Upper lobe of right lung (tissue), 1 donor: ENCODE results near the gene ZNRF2. TPM values are rescaled to one million over a fixed set of nuclear protein-coding genes. Genes with fewer than 3 reads are reported as not detected.
"Not testable (repeated sequence)": the region's sequence is repeated elsewhere in the genome, so short reads cannot be mapped to it uniquely, and the experiment has no call there.

Experiments
- ATAC-seq: fragments of 200-7000 bp; cut with Tn5 transposase; one replicate; pipeline ENCODE4 v1.9.1; 2020; ENCODE audit warnings: mild to moderate bottlenecking, moderate library complexity
- DNase-seq: peaks from one replicate; pipeline ENCODE4 v3.0.0-alpha.2; 2020
- H3K27ac ChIP-seq: fragments of 200-600 bp; one replicate; pipeline ENCODE4 v1.8.0; 2022
- H3K27me3 ChIP-seq: fragments of 200-600 bp; one replicate; pipeline ENCODE4 v1.8.0; 2022; ENCODE audit warnings: mild to moderate bottlenecking
- H3K36me3 ChIP-seq: fragments of 200-600 bp; one replicate; pipeline ENCODE4 v1.8.0; 2022
- H3K4me1 ChIP-seq: fragments of 200-600 bp; one replicate; pipeline ENCODE4 v1.8.0; 2022
- H3K4me3 ChIP-seq: fragments of 200-600 bp; one replicate; pipeline ENCODE4 v1.8.0; 2022; ENCODE audit warnings: mild to moderate bottlenecking
- H3K9me3 ChIP-seq: fragments of 200-600 bp; one replicate; pipeline ENCODE4 v1.8.0; 2022
- CTCF ChIP-seq: fragments of 200-600 bp; IDR thresholded peaks from one replicate; pipeline ENCODE4 v1.8.0; 2022; ENCODE audit warnings: antibody characterized with exemption
- intact Hi-C: fragments of 100-400 bp; cut with DNase I; formaldehyde crosslinking; loops from one replicate; pipeline ENCODE4 v1.11.0; 2022
- total RNA-seq: library from RNA; stranded (reverse); fragmentation: NEBNext Ultra II Directional; extraction: Animal tissue kit (Norgen Biotek cat#: 25700); gene quantifications from one replicate; pipeline ENCODE4 v1.2.1, GENCODE V29; 2021
- donor health status: DM: no; HTN: yes; CAD: no; lungs with severe emphysema.

Gene ZNRF2
- total RNA-seq, 1 donor from 2014 or later, result 24.6 TPM

- H3K27ac ChIP-seq, result no peak overlapping the region
- intact Hi-C loops, result no loop called here
- no peaks in the 10 kb centered on the region for H3K27me3 ChIP-seq
- no peak overlapping the region for H3K4me3 ChIP-seq
- peaks cover 5% of the 10 kb centered on the region for H3K36me3 ChIP-seq
- no peaks in the 10 kb centered on the region for H3K9me3 ChIP-seq
- no peak for TF ChIP-seq CTCF
- DNase-seq (no peak), ATAC-seq (no peak)
- H3K4me1 ChIP-seq, result no peaks in the 10 kb centered on the region
Observed at GRCh38 chr7:30371321-30371720, 86.9 kb downstream of the ZNRF2 start.

- Histone ChIP-seq H3K4me1 (no peaks in the 10 kb centered on the region), H3K4me3 (no peak overlapping the region), H3K27me3 (no peaks in the 10 kb centered on the region), H3K27ac (no peak overlapping the region), H3K36me3 (no peaks in the 10 kb centered on the region), H3K9me3 (no peaks in the 10 kb centered on the region)
- TF ChIP-seq CTCF, result no peak
- intact Hi-C loops, result no loop called here
- DNase-seq (no peak), ATAC-seq (peak; percentile 43)
Observed at GRCh38 chr7:30378275-30378674, 93.9 kb downstream of the ZNRF2 start.

- Histone ChIP-seq H3K9me3 (no peaks in the 10 kb centered on the region), H3K4me3 (no peak overlapping the region), H3K27me3 (no peaks in the 10 kb centered on the region), H3K4me1 (no peaks in the 10 kb centered on the region), H3K27ac (no peak overlapping the region), H3K36me3 (no peaks in the 10 kb centered on the region)
- no peak for ATAC-seq
- intact Hi-C loops, result no loop called here
- no peak for DNase-seq
- TF ChIP-seq CTCF, result no peak
Observed at GRCh38 chr7:30379131-30379530, 94.7 kb downstream of the ZNRF2 start.

- H3K36me3 ChIP-seq, result no peaks in the 10 kb centered on the region
- TF ChIP-seq CTCF, result no peak
- no peak for ATAC-seq
Observed at GRCh38 chr7:30379741-30380140, 95.3 kb downstream of the ZNRF2 start.

GRCh38 chr7:30380294-30380693 lies 95.9 kb downstream of the ZNRF2 start:
- TF ChIP-seq CTCF, result no peak
- DNase-seq, result no peak
- H3K27ac ChIP-seq, result no peak overlapping the region
- no peaks in the 10 kb centered on the region for H3K36me3 ChIP-seq
- no peaks in the 10 kb centered on the region for H3K9me3 ChIP-seq
- H3K4me1 ChIP-seq, result no peaks in the 10 kb centered on the region
- intact Hi-C loops, result no loop called here
- ATAC-seq, result no peak
- no peaks in the 10 kb centered on the region for H3K27me3 ChIP-seq
- no peak overlapping the region for H3K4me3 ChIP-seq

More at GRCh38 chr7:30379741-30380140, 95.3 kb downstream of the ZNRF2 start:
- no peaks in the 10 kb centered on the region for H3K27me3 ChIP-seq
- H3K4me3 ChIP-seq, result no peak overlapping the region
- no peak for DNase-seq
- H3K4me1 ChIP-seq, result no peaks in the 10 kb centered on the region
- no peak overlapping the region for H3K27ac ChIP-seq
- no peaks in the 10 kb centered on the region for H3K9me3 ChIP-seq
- intact Hi-C loops, result no loop called here

GRCh38 chr7:30380824-30381223 lies 96.4 kb downstream of the ZNRF2 start:
- intact Hi-C loops, H3K4me3 ChIP-seq, H3K27me3 ChIP-seq, H3K36me3 ChIP-seq, H3K4me1 ChIP-seq, DNase-seq, H3K27ac ChIP-seq, ATAC-seq, H3K9me3 ChIP-seq: not testable (repeated sequence)
